Colonic mucosa (tissue), 4 donors: ENCODE measurements around the gene CRTC3. TPM values are rescaled to one million over a fixed set of nuclear protein-coding genes. Genes with fewer than 3 reads are reported as not detected.
"Not testable (repeated sequence)": the region's sequence is repeated elsewhere in the genome, so short reads cannot be mapped to it uniquely, and the experiment has no call there.

Source experiments
- DNase-seq: peaks from one replicate; pipeline ENCODE4 v3.0.0-alpha.2; 2020
- H3K27ac ChIP-seq: fragments of 200-600 bp; one replicate; pipeline ENCODE4 v1.8.0; 2021
- H3K27me3 ChIP-seq: fragments of 200-600 bp; one replicate; pipeline ENCODE4 v1.8.0; 2021
- H3K36me3 ChIP-seq: fragments of 200-600 bp; one replicate; pipeline ENCODE4 v1.8.0; 2021
- H3K4me1 ChIP-seq: fragments of 200-600 bp; one replicate; pipeline ENCODE4 v1.8.0; 2021; ENCODE audit warnings: mild to moderate bottlenecking
- H3K4me3 ChIP-seq: fragments of 200-600 bp; one replicate; pipeline ENCODE4 v1.8.0; 2021
- H3K9ac ChIP-seq, 2 donors: one replicate each; pipeline ENCODE4 v1.7.0; 2013; ENCODE audit warnings: control low read depth in 2 of 2, low read depth in 2 of 2, low read length in 2 of 2
- H3K9me3 ChIP-seq: fragments of 200-600 bp; one replicate; pipeline ENCODE4 v1.8.0; 2021
- CTCF ChIP-seq: fragments of 200-600 bp; IDR thresholded peaks from one replicate; pipeline ENCODE4 v1.8.0; 2022; ENCODE audit warnings: antibody characterized with exemption, mild to moderate bottlenecking
- intact Hi-C: fragments of 100-400 bp; cut with DNase I; formaldehyde crosslinking; loops from one replicate; pipeline ENCODE4 v1.14.1; 2022
- total RNA-seq, 2 donors: library from RNA; stranded (reverse); fragmentation: NEBNext Ultra II Directional in 1 of 2; extraction: Animal tissue kit (Norgen Biotek cat#: 25700) in 1 of 2; gene quantifications; one replicate each; pipeline ENCODE4 v1.2.1, GENCODE V29; 2021
- donor health status: healthy.
- donor health status: DM: no; HTN: no; CAD: no.
- donor health status: DM: no; HTN: no; CAD: no.

CRTC3 gene
- total RNA-seq, 2 donors from 2014 or later, result 16.1 to 24.2 TPM

GRCh38 chr15:90650117-90650955 lies 120.6 kb downstream of the CRTC3 start:
- Histone ChIP-seq H3K36me3 (no peaks in the 10 kb centered on the region), H3K4me1 (peaks cover 6% of the 10 kb centered on the region), H3K9me3 (no peaks in the 10 kb centered on the region), H3K4me3 (no peak overlapping the region), H3K9ac (no peak overlapping the region), H3K27ac (no peak overlapping the region), H3K27me3 (no peaks in the 10 kb centered on the region)
- TF ChIP-seq CTCF, result no peak
- intact Hi-C loops, result loop anchor here (5.0 kb wide), 1 partner anchor 42 kb away; no protein-coding TSS in a partner anchor
- no peak for DNase-seq

GRCh38 chr15:90650956-90651689 lies 121.4 kb downstream of the CRTC3 start:
- Histone ChIP-seq H3K36me3 (no peaks in the 10 kb centered on the region), H3K4me1 (peaks cover 6% of the 10 kb centered on the region), H3K9ac (no peak overlapping the region), H3K27me3 (no peaks in the 10 kb centered on the region), H3K27ac (no peak overlapping the region), H3K9me3 (no peaks in the 10 kb centered on the region), H3K4me3 (no peak overlapping the region)
- no peak for TF ChIP-seq CTCF
- DNase-seq, result no peak
- intact Hi-C loops, result loop anchor here (5.0 kb wide), 1 partner anchor 41 kb away; no protein-coding TSS in a partner anchor

GRCh38 chr15:90654233-90655136 lies 124.8 kb downstream of the CRTC3 start:
- Histone ChIP-seq H3K4me3 (no peak overlapping the region), H3K27ac (no peak overlapping the region), H3K9me3 (no peaks in the 10 kb centered on the region), H3K36me3 (no peaks in the 10 kb centered on the region), H3K27me3 (no peaks in the 10 kb centered on the region), H3K4me1 (no peaks in the 10 kb centered on the region), H3K9ac (peak overlapping the region in 1 of 2 donors; percentile 19)
- no peak for DNase-seq
- intact Hi-C loops, result loop anchor here (5.0 kb wide), 1 partner anchor 38 kb away; no protein-coding TSS in a partner anchor
- no peak for TF ChIP-seq CTCF

GRCh38 chr15:90657520-90658172 lies 127.9 kb downstream of the CRTC3 start:
- DNase-seq, H3K36me3 ChIP-seq, intact Hi-C loops, H3K9me3 ChIP-seq, H3K27me3 ChIP-seq, H3K4me3 ChIP-seq, H3K27ac ChIP-seq, H3K9ac ChIP-seq, H3K4me1 ChIP-seq: not testable (repeated sequence)

GRCh38 chr15:90659481-90659880 lies 129.8 kb downstream of the CRTC3 start:
- H3K9ac ChIP-seq, result no peak overlapping the region
- no peaks in the 10 kb centered on the region for H3K9me3 ChIP-seq
- intact Hi-C loops, result no loop called here
- H3K36me3 ChIP-seq, result no peaks in the 10 kb centered on the region
- no peaks in the 10 kb centered on the region for H3K27me3 ChIP-seq
- no peak overlapping the region for H3K4me3 ChIP-seq
- TF ChIP-seq CTCF, result no peak
- no peak overlapping the region for H3K27ac ChIP-seq
- no peak for DNase-seq
- H3K4me1 ChIP-seq, result no peaks in the 10 kb centered on the region
